PFSK-1 (cell line): ENCODE measurements around the gene APOL5.

Experiments
- FOXP2 ChIP-seq: optimal IDR thresholded peaks from 2 replicates; pipeline ENCODE3; 2011; ENCODE audit warnings: borderline replicate concordance, control low read depth, inconsistent platforms; ENCODE audit not compliant: insufficient read depth; ENCODE audit errors: extremely low read length, extremely low read depth
- POLR2AphosphoS5 ChIP-seq: IDR thresholded peaks from 2 replicates; pipeline ENCODE4 v1.6.1; 2012; ENCODE audit warnings: low read depth, mild to moderate bottlenecking, control low read depth, low read length, moderate library complexity
- SIN3A ChIP-seq: IDR thresholded peaks from 2 replicates; pipeline ENCODE4 v1.6.1; 2012; ENCODE audit warnings: mild to moderate bottlenecking, low read length, moderate library complexity, borderline replicate concordance; ENCODE audit not compliant: insufficient read depth
- TAF1 ChIP-seq: IDR thresholded peaks from 2 replicates; pipeline ENCODE4 v1.6.1; 2012; ENCODE audit warnings: low read length, control low read depth, borderline replicate concordance; ENCODE audit not compliant: insufficient read depth
- TF ChIP-seq, protein P1 (sequence below), 2 experiments: IDR thresholded peaks; 2 replicates each; pipeline versions ENCODE4 v1.6.1 to v1.8.0; 2011 to 2012; ENCODE audit warnings: low read depth in 2 of 2, low read length in 2 of 2, control low read depth in 1 of 2, inconsistent platforms in 1 of 2, mild to moderate bottlenecking in 1 of 2, moderate library complexity in 1 of 2; ENCODE audit not compliant: insufficient read depth in 1 of 2

DNA sequence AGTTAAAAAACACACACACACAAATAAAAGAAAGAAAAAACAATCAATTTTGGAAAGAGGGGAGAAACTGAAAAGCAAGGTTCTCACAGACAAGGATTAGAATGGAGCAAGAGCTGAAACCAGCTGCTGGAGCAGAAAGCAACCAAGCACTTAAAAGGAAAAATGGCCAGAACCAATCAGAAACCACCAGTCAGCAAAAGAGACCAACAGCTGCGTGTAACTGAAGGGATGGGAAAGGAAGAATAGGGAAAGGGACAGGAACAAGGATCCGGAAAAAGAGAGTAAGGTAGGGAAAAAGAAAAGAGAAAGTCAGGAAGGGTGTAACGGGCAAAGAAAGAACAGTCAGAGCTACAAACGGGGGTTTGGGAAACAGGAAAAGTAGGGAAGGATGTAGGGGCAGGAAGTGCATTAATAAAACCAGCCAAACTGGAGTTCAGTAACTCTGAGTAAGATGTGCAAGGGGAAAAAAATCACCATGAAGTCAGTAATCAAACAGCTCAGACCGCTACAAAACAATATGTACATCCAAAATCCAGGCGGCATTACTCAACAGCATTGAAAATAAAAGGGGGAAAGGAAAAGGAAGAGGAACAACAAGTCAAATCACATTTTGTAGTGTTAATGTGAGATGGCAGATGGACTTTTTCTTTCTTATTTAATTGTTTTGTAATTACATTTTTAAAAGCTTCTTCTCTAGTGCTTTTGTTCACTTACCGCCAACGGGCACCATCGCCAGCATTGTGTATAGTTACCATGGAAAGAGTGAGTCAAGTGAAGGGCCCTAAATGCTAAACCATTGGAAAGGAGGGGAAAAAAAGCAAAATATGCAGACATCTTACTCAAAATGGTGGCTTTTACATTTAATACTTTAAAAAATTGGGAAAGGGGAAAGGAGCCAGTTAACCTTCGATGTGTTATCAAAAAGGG is 49.2 kb downstream of the APOL5 start:
- TF ChIP-seq POLR2AphosphoS5 (no peak), SIN3A (no peak), TAF1 (no peak), FOXP2 (no peak)
- TF ChIP-seq, protein P1, sequence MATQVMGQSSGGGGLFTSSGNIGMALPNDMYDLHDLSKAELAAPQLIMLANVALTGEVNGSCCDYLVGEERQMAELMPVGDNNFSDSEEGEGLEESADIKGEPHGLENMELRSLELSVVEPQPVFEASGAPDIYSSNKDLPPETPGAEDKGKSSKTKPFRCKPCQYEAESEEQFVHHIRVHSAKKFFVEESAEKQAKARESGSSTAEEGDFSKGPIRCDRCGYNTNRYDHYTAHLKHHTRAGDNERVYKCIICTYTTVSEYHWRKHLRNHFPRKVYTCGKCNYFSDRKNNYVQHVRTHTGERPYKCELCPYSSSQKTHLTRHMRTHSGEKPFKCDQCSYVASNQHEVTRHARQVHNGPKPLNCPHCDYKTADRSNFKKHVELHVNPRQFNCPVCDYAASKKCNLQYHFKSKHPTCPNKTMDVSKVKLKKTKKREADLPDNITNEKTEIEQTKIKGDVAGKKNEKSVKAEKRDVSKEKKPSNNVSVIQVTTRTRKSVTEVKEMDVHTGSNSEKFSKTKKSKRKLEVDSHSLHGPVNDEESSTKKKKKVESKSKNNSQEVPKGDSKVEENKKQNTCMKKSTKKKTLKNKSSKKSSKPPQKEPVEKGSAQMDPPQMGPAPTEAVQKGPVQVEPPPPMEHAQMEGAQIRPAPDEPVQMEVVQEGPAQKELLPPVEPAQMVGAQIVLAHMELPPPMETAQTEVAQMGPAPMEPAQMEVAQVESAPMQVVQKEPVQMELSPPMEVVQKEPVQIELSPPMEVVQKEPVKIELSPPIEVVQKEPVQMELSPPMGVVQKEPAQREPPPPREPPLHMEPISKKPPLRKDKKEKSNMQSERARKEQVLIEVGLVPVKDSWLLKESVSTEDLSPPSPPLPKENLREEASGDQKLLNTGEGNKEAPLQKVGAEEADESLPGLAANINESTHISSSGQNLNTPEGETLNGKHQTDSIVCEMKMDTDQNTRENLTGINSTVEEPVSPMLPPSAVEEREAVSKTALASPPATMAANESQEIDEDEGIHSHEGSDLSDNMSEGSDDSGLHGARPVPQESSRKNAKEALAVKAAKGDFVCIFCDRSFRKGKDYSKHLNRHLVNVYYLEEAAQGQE (IDR thresholded peaks at IDR 0.05; ENCODE audit: insufficient read depth in 1 of 2, low read depth in 2 of 2, low read length in 2 of 2): no peak
